ENCODE results near the gene RNF130. TPM values are rescaled to one million over a fixed set of nuclear protein-coding genes. Genes with fewer than 3 reads are reported as not detected.

RNF130 gene
- total RNA-seq, 4 donors from 2014 or later = 150 to 170 (median 167) TPM

- TF ChIP-seq, protein P1, sequence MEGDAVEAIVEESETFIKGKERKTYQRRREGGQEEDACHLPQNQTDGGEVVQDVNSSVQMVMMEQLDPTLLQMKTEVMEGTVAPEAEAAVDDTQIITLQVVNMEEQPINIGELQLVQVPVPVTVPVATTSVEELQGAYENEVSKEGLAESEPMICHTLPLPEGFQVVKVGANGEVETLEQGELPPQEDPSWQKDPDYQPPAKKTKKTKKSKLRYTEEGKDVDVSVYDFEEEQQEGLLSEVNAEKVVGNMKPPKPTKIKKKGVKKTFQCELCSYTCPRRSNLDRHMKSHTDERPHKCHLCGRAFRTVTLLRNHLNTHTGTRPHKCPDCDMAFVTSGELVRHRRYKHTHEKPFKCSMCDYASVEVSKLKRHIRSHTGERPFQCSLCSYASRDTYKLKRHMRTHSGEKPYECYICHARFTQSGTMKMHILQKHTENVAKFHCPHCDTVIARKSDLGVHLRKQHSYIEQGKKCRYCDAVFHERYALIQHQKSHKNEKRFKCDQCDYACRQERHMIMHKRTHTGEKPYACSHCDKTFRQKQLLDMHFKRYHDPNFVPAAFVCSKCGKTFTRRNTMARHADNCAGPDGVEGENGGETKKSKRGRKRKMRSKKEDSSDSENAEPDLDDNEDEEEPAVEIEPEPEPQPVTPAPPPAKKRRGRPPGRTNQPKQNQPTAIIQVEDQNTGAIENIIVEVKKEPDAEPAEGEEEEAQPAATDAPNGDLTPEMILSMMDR (IDR thresholded peaks at IDR 0.05) = no peak
- no peak for ATAC-seq (ENCODE audit: low FRiP score)
- no peak for DNase-seq (ENCODE audit: low spot score)
Measured at GRCh38 chr5:180041301-180042274, 30.0 kb downstream of the RNF130 start.

GRCh38 chr5:180040287-180041214 is 31.0 kb downstream of the RNF130 start:
- ATAC-seq (ENCODE audit: low FRiP score) = no peak
- TF ChIP-seq, protein P1 (IDR thresholded peaks at IDR 0.05) = no peak
- DNase-seq (ENCODE audit: low spot score) = no peak

- ATAC-seq (ENCODE audit: low FRiP score) (no peak), DNase-seq (ENCODE audit: low spot score) (no peak)
- TF ChIP-seq, protein P1 (IDR thresholded peaks at IDR 0.05) = no peak
Measured at GRCh38 chr5:180035206-180035931, 36.2 kb downstream of the RNF130 start.

DNA sequence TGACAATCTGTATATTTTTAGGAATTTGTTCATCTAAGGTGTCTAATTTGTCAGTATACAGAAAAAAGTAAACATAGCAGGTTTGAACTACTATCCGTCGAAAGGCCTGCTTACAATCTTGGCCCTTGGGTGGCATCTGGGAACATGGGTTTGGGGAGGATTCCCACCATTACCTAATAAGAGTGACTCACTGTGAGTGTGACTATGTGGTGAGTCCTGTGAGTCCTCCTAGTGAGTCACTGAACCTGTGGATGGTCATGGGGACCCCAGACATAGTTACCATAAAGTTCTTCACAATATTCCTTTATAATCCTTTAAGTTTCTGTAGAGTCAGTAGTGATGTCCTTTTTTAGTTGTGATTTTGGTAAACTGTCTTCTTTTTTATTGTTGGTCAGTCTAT is 37.0 kb downstream of the RNF130 start:
- DNase-seq (ENCODE audit: low spot score) = no peak
- TF ChIP-seq, protein P1 (IDR thresholded peaks at IDR 0.05) = no peak

GRCh38 chr5:180027459-180028089 is 44.0 kb downstream of the RNF130 start:
- TF ChIP-seq, protein P1 (IDR thresholded peaks at IDR 0.05) = no peak
- ATAC-seq (ENCODE audit: low FRiP score) (no peak), DNase-seq (ENCODE audit: low spot score) (no peak)

More for the DNA sequence above, 37.0 kb downstream of the RNF130 start:
- peak; percentile 54 for ATAC-seq (ENCODE audit: low FRiP score)
